Left lobe of liver (tissue), 2 donors: ENCODE measurements around the gene OSCP1. TPM values are rescaled to one million over a fixed set of nuclear protein-coding genes. Genes with fewer than 3 reads are reported as not detected.

Source experiments
- ATAC-seq: fragments of 200-7000 bp; cut with Tn5 transposase; one replicate; pipeline ENCODE4 v1.9.1; 2020; ENCODE audit warnings: mild to moderate bottlenecking, moderate library complexity
- DNase-seq: peaks from one replicate; pipeline ENCODE4 v3.0.0-alpha.2; 2020; ENCODE audit warnings: low spot score
- total RNA-seq: library from RNA; stranded (reverse); gene quantifications from one replicate; pipeline ENCODE4 v1.2.1, GENCODE V29; 2021
- donor health status: DM: no; HTN: no; CAD: no; lungs with moderate emphysema.
- donor health status: DM: no; HTN: yes; CAD: no.

OSCP1 gene
- total RNA-seq, 1 donor from 2014 or later: 1.2 TPM

DNA sequence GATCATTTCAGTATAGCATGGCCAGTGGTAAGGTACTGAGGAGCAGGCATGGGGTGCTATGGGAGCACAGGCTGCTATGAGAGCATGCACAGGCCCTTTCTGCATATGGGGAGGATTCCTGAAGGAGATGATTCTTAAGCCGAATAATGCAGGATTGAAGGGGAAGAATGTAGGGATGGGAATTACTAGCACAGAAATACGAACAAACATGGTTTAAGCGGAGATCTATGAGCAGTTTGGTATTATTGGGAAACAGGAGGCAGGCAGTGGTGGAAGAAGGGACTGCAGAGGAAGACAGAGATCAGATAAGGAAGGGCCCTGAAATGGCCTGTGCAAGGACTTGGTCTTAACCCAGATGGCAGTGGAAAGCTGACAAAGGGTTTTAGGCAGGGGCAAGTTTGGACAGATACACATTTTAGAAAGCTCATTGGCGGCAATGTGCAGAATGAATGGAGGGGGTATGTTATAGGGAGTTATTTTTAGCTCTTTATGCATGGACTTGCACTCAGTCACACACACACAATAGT, 1.7 kb downstream of the OSCP1 start:
- no peak for ATAC-seq
- no peak for DNase-seq

GRCh38 chr1:36447450-36447849, 2.8 kb downstream of the OSCP1 start:
- no peak for DNase-seq
- no peak for ATAC-seq

- ATAC-seq: no peak
- no peak for DNase-seq
These were observed 3.5 kb downstream of the OSCP1 start for GRCh38 chr1:36446746-36447145.

DNA sequence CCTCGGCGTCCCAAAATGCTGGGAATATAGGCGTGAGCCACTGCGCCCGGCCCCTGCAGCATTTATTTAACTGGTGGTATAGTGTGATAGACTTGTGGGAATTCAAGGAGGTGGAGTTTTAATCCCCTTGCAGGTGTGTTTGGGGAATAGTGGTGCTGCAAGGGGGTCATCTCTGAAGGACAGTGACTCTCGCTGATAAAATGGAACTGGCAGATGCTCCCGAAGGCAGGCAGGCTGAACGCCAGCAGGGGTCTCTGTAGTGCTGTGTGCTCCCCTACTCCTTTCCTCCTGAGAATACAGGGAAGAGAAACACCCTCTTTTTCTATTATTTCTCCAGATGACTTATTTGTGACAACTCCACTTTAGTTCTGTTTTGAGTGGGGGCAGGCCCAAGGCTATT, 4.0 kb downstream of the OSCP1 start:
- ATAC-seq: no peak
- DNase-seq: no peak

DNA sequence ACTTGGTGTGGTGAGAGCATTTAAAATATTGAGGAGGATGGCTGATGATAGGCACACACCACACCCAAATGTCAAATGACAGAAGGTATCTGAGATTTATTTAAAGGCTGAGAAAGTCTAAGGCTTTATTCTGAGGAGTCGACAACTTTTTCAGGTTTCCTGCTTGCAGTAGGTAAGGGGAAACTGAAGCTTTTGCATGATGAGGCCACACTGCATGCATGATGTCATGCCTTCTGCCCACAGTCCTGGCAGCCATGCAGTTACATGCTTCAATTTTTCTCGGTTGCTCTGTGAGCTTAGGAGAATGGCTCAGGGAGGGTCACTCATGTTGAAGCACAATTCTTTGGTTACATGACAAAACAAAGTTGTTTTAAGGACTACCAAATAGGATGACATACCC, 7.0 kb downstream of the OSCP1 start:
- no peak for ATAC-seq
- no peak for DNase-seq

DNA sequence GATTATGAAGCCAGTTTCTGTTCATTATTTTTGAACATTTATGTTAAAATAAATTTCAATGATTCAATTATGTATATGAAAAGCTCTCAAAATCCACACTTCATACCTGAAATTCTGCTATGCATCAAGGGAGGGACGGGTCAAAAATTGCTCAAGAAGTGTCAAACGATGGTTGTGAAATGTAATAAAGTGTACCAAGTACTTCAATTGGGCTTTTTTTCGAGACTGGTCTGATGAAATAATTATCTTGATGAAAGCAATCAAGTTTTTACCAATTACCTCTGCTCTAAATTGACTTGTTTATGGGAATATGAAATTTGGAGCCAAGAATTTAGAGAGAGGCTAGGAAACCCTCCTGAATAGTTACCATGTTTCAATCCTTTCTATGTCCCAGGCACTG, 7.9 kb downstream of the OSCP1 start:
- ATAC-seq: no peak

GRCh38 chr1:36440646-36441045, 9.6 kb downstream of the OSCP1 start:
- DNase-seq: no peak
- no peak for ATAC-seq

More for the DNA sequence above, 7.9 kb downstream of the OSCP1 start:
- DNase-seq: no peak

DNA sequence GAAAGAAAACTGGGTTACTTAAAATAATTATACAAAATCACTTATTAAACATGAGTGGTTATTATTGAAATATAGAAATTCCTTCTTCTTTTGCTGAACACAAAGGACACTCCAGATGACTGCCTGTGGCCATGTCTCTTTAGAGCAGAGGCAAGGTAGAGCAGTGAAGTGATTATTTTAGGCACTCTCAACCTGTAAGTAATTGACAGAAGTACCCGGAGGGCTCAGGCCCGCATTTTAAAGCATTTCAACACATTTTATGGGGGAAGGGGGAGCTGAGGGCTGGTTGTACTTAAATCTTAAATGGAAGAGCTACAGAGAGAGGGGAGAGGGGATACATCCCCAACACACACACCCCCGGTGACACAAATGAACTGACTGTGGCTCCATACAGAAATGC, 10.2 kb downstream of the OSCP1 start:
- ATAC-seq (no peak), DNase-seq (no peak)

GRCh38 chr1:36438715-36439114, 11.5 kb downstream of the OSCP1 start:
- no peak for DNase-seq
- ATAC-seq: no peak

DNA sequence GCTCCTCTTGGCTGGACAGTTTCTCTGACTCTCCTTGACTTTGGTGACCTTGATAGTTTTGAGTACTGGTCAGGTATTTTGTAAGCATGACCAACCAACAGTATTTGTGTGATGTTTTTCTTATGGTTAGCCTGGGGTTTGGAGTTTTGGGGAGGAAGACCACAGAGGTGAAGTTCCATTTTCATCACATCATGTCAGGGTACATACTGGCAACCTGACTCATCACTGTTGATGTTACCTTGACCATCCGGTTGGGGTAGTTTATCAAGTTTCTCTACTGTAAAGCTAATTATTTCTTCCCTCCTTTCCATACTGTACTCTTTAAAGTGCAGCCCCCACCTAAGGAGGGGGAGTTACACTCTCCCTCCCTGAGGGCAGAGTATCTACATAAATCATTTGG, 13.4 kb downstream of the OSCP1 start:
- DNase-seq (no peak), ATAC-seq (no peak)

- DNase-seq (no peak), ATAC-seq (no peak)
These were observed 17.1 kb downstream of the OSCP1 start for GRCh38 chr1:36433102-36433501.

GRCh38 chr1:36432616-36433015, 17.6 kb downstream of the OSCP1 start:
- DNase-seq (no peak), ATAC-seq (peak; percentile 80)

DNA sequence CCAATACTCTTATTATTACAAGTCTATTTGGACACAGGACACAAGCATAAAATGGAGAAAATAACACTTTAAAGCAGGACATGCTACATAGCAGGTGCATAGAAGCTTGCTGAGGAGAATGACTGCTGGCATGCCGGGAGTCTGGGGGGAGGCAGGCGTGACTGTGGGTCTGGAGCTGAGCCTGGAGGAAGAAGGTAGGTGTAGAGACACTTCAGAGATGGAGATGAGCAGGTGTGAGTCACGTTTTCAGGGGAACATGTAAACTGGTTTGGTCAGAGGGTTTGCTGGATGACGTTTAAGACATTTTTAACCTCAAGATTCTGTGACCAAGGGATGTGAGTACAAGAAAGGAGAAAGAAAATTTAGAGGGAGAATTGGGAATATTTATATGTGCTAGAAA, 24.5 kb downstream of the OSCP1 start:
- no peak for ATAC-seq
- DNase-seq: no peak

DNA sequence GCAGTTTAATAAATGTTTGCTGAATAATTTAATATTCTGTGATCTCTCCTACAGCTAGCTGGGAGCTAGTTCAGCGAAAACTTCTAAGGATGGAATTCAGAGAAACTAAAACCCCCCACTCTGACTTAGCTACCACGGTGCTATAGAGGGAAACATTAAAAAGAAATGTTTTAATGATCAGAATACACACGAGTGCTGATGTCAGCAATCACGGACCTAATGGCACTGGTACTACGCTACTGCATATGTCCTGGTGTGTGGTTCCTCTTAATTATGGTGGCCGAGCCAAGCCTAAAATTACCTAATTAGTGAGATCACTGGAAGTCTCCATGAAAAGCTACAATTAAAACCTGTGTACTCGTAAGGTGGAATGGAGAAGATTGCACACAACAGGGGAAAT, 28.6 kb downstream of the OSCP1 start:
- DNase-seq: no peak
- no peak for ATAC-seq

GRCh38 chr1:36420836-36421317, 29.4 kb downstream of the OSCP1 start:
- DNase-seq: peak; percentile 81
- peak; percentile 100 for ATAC-seq

DNA sequence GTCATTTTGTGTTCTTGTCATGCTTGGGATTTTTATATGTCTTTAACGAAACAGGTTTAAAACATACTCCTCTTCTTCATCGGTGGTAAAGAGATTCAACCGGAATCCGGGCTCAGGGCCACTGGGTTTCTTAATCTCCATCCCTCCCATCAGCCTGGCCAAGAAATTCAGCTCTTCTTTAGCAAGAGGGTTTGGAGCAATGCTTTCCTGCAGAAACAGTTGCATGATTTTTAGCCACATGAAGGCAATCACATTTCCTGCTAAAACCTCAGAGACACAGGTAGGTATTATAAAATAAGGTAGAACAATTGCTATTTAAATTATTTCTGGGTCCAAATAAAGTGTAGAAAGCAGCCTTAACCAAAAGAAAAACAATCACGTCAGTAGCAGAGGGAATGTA, 29.8 kb downstream of the OSCP1 start:
- DNase-seq: no peak

GRCh38 chr1:36419569-36419968, 30.7 kb downstream of the OSCP1 start:
- no peak for DNase-seq
- ATAC-seq: no peak

More for the DNA sequence above, 29.8 kb downstream of the OSCP1 start:
- no peak for ATAC-seq

DNA sequence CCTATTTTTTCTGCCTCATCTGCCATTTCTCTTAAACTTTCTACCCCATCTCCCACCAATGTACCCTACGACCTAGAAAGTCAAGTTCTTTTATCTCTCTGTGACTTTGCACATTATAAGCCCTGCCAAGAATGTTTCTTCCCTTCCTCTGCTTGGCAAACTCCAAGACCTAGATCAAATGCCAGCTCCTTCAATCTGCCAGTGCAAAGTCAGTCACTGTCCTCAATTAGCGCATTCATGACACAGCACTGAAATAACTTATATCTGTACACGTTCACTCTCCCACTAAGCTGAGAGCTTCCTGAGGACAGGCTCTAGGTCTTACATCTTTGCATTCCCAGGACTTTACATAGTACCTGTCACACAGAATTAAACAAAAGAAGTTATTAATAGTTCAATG, 31.1 kb downstream of the OSCP1 start:
- ATAC-seq: no peak

GRCh38 chr1:36417931-36418330, 32.3 kb downstream of the OSCP1 start:
- ATAC-seq: no peak

More for the DNA sequence above, 31.1 kb downstream of the OSCP1 start:
- no peak for DNase-seq

GRCh38 chr1:36415661-36416326, 34.5 kb downstream of the OSCP1 start:
- ATAC-seq (no peak), DNase-seq (no peak)

More at GRCh38 chr1:36417931-36418330, 32.3 kb downstream of the OSCP1 start:
- no peak for DNase-seq

DNA sequence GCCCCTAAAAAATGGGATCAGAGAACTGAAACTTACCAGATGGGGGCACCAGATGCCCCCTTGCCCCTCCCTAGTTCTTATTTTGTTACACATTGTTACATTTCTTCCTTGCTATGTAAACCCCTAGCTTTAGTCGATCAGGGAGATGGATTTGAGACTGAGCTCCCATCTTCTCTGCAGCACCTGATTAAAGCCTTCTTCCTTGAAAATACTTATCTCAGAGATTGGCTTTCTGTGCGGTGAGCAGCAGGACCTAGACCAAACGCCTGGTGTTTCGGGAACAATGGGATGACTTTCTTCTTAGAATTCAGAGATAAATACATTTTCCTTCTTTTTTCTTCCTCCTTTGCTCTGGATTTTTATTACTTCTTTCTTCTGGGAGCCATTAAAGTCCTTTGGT, 35.9 kb downstream of the OSCP1 start:
- no peak for ATAC-seq
- DNase-seq: no peak

GRCh38 chr1:36411674-36412648, 38.3 kb downstream of the OSCP1 start:
- DNase-seq (no peak), ATAC-seq (no peak)
